Sigmoid colon (tissue), 7 donors: ENCODE measurements around the gene INVS. TPM values are rescaled to one million over a fixed set of nuclear protein-coding genes. Genes with fewer than 3 reads are reported as not detected.

Experiments
- DNase-seq: peaks from one replicate; pipeline ENCODE4 v3.0.0-alpha.2; 2019
- H3K27ac ChIP-seq, 4 donors: fragments of 200-600 bp; sonication (generic); one replicate each; pipeline ENCODE4 v1.5.1; 2016 to 2019; ENCODE audit warnings: mild to moderate bottlenecking in 1 of 4
- H3K27me3 ChIP-seq, 3 donors: fragments of 200-600 bp; sonication (generic); one replicate each; pipeline ENCODE4 v1.5.1; 2019; ENCODE audit warnings: mild to moderate bottlenecking in 1 of 3
- H3K36me3 ChIP-seq, 4 donors: fragments of 200-600 bp; sonication (generic); one replicate each; pipeline ENCODE4 v1.5.1; 2016 to 2019
- H3K4me1 ChIP-seq, 4 donors: fragments of 200-600 bp; sonication (generic); one replicate each; pipeline ENCODE4 v1.5.1; 2017 to 2019
- H3K4me3 ChIP-seq, 4 donors: fragments of 200-600 bp; sonication (generic); one replicate each; pipeline ENCODE4 v1.5.1; 2017 to 2019; ENCODE audit warnings: mild to moderate bottlenecking in 2 of 4, moderate library complexity in 1 of 4
- H3K9me3 ChIP-seq, 4 donors: fragments of 200-600 bp in 3 of 4; sonication (generic) in 3 of 4; one replicate each; pipeline versions ENCODE4 v1.5.1 to v1.6.1; 2013 to 2019
- CTCF ChIP-seq, 4 experiments: fragments of 450-650 bp in 3 of 4; fragments of 200-600 bp in 1 of 4; IDR thresholded peaks; one replicate each; pipeline ENCODE4 v1.5.1; 2016 to 2019; ENCODE audit warnings: antibody characterized with exemption in 4 of 4, mild to moderate bottlenecking in 3 of 4, moderate library complexity in 2 of 4
- EP300 ChIP-seq, 4 donors: sonication (generic); formaldehyde crosslinking; IDR thresholded peaks; one replicate each; pipeline ENCODE4 v1.6.1; 2017; ENCODE audit warnings: antibody characterized with exemption in 4 of 4
- POLR2A ChIP-seq, 2 donors: fragments of 450-650 bp; IDR thresholded peaks; one replicate each; pipeline ENCODE4 v1.6.1; 2016; ENCODE audit warnings: antibody characterized with exemption in 2 of 2, mild to moderate bottlenecking in 2 of 2, moderate library complexity in 2 of 2
- POLR2AphosphoS5 ChIP-seq, 4 donors: sonication (generic); formaldehyde crosslinking; IDR thresholded peaks; one replicate each; pipeline ENCODE4 v1.6.1; 2017; ENCODE audit warnings: antibody characterized with exemption in 4 of 4
- WGBS, 2 donors: extraction: QIAGEN DNeasy Blood & Tissue Kit; methylation state at CpG; one replicate each; pipeline ENCODE4 v1.1.7; 2013; 5-methylcytosine and 5-hydroxymethylcytosine counted together
- intact Hi-C: fragments of 100-400 bp; cut with DNase I; formaldehyde crosslinking; loops from one replicate; pipeline ENCODE4 v1.15.1; 2023
- polyA plus RNA-seq, 3 donors: library from polyadenylated mRNA; stranded (reverse); fragments of 200-250 nt; gene quantifications; one replicate each; pipeline ENCODE4 v1.2.3, GENCODE V29; 2013
- total RNA-seq, 4 donors: library from RNA; depleted of rRNA; stranded (reverse); fragments of >200 nt; gene quantifications; one replicate each; pipeline ENCODE4 v1.1.0, GENCODE V29; 2016
- donor health status: healthy with polysubstance abuse.
- donor health status: Bipolar disorder and iron deficiency.
- donor health status: healthy.

INVS gene
- total and polyA plus RNA-seq, 7 donors = 1.2 to 41.3 (median 27.4) TPM

- intact Hi-C loops = no loop called here
- H3K36me3 ChIP-seq = no peaks in the 10 kb centered on the region
- 71 to 72% methylated on average over 5 of the region's 5 CpGs for WGBS, 2 donors
- H3K27ac ChIP-seq = no peak overlapping the region
- H3K27me3 ChIP-seq = no peaks in the 10 kb centered on the region
- H3K9me3 ChIP-seq = no peaks in the 10 kb centered on the region
- peaks cover 0 to 31% (median 12%) of the 10 kb centered on the region in 4 donors for H3K4me1 ChIP-seq
- TF ChIP-seq POLR2A (IDR thresholded peaks at IDR 0.05) (no peak), POLR2AphosphoS5 (IDR thresholded peaks at IDR 0.05) (no peak), CTCF (IDR thresholded peaks at IDR 0.05) (no peak), EP300 (IDR thresholded peaks at IDR 0.05) (no peak)
- no peak for DNase-seq
- no peak overlapping the region for H3K4me3 ChIP-seq
Measured at GRCh38 chr9:100083448-100084127, 15.5 kb upstream of the INVS start.

GRCh38 chr9:100084128-100084453 is 15.0 kb upstream of the INVS start:
- H3K27me3 ChIP-seq = no peaks in the 10 kb centered on the region
- no peak overlapping the region for H3K4me3 ChIP-seq
- H3K9me3 ChIP-seq = no peaks in the 10 kb centered on the region
- WGBS, 2 donors = 57 to 74% methylated on average over 1 of the region's 1 CpG
- peaks cover 0 to 31% (median 12%) of the 10 kb centered on the region in 4 donors for H3K4me1 ChIP-seq
- TF ChIP-seq POLR2AphosphoS5 (IDR thresholded peaks at IDR 0.05) = no peak
- no peak for TF ChIP-seq POLR2A (IDR thresholded peaks at IDR 0.05)
- TF ChIP-seq CTCF (IDR thresholded peaks at IDR 0.05) = no peak
- TF ChIP-seq EP300 (IDR thresholded peaks at IDR 0.05) = no peak
- no peak for DNase-seq
- H3K27ac ChIP-seq = no peak overlapping the region
- H3K36me3 ChIP-seq = no peaks in the 10 kb centered on the region
- intact Hi-C loops = no loop called here

- TF ChIP-seq EP300 (IDR thresholded peaks at IDR 0.05) (no peak), POLR2A (IDR thresholded peaks at IDR 0.05) (no peak)
Measured at GRCh38 chr9:100084734-100085133, 14.3 kb upstream of the INVS start.

DNA sequence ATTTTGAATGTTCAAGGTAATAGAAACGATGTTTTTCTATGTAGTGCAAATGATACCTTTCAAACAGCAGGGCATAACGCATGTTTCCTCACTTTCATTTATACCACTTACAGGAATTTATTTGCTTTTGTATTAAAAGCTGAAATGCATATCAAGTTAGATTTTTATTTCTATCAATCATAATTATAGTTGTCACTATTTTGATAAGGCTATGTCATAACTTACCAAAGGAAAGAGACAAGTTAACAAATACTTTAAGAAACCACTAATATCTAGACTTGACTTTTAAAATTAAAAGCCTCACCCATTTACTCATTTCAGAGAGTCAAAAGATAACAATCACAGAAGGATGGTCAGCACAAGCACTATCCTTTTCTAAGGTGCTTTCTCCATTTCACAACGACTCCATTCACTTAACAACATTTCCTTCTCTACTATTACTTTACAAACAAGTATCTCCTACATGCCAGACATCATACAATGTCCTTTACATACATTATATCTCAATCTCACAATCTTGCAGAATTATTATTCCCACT is 12.9 kb upstream of the INVS start:
- peaks cover 0 to 29% (median 13%) of the 10 kb centered on the region in 4 donors for H3K4me1 ChIP-seq
- no peaks in the 10 kb centered on the region for H3K9me3 ChIP-seq
- no peak for TF ChIP-seq POLR2A (IDR thresholded peaks at IDR 0.05)
- TF ChIP-seq EP300 (IDR thresholded peaks at IDR 0.05) = no peak
- TF ChIP-seq CTCF (IDR thresholded peaks at IDR 0.05) = no peak
- no peak for TF ChIP-seq POLR2AphosphoS5 (IDR thresholded peaks at IDR 0.05)
- no peak for DNase-seq
- H3K27me3 ChIP-seq = no peaks in the 10 kb centered on the region
- 84 to 90% methylated on average over 3 of the region's 3 CpGs for WGBS, 2 donors
- H3K27ac ChIP-seq = no peak overlapping the region
- no peaks in the 10 kb centered on the region for H3K36me3 ChIP-seq
- H3K4me3 ChIP-seq = no peak overlapping the region
- intact Hi-C loops = no loop called here

More at GRCh38 chr9:100084734-100085133, 14.3 kb upstream of the INVS start:
- Histone ChIP-seq H3K4me3 (no peak overlapping the region), H3K36me3 (no peaks in the 10 kb centered on the region), H3K27ac (no peak overlapping the region), H3K27me3 (no peaks in the 10 kb centered on the region), H3K4me1 (peaks cover 0 to 31% (median 12%) of the 10 kb centered on the region in 4 donors), H3K9me3 (no peaks in the 10 kb centered on the region)
- WGBS, 2 donors = 70 to 85% methylated on average over 5 of the region's 5 CpGs
- no peak for DNase-seq
- intact Hi-C loops = no loop called here

- DNase-seq = no peak
- intact Hi-C loops = no loop called here
- Histone ChIP-seq H3K4me1 (peaks cover 0 to 21% (median 11%) of the 10 kb centered on the region in 4 donors), H3K4me3 (no peak overlapping the region), H3K27ac (no peak overlapping the region), H3K36me3 (no peaks in the 10 kb centered on the region), H3K9me3 (no peaks in the 10 kb centered on the region), H3K27me3 (no peaks in the 10 kb centered on the region)
- WGBS, 2 donors = 74 to 80% methylated on average over 1 of the region's 1 CpG
- TF ChIP-seq CTCF (IDR thresholded peaks at IDR 0.05) (no peak), POLR2AphosphoS5 (IDR thresholded peaks at IDR 0.05) (no peak), EP300 (IDR thresholded peaks at IDR 0.05) (no peak), POLR2A (IDR thresholded peaks at IDR 0.05) (no peak)
Measured at GRCh38 chr9:100087218-100087617, 11.8 kb upstream of the INVS start.
